ENCODE results near the gene ABCG1.

ABCG1 gene

DNA sequence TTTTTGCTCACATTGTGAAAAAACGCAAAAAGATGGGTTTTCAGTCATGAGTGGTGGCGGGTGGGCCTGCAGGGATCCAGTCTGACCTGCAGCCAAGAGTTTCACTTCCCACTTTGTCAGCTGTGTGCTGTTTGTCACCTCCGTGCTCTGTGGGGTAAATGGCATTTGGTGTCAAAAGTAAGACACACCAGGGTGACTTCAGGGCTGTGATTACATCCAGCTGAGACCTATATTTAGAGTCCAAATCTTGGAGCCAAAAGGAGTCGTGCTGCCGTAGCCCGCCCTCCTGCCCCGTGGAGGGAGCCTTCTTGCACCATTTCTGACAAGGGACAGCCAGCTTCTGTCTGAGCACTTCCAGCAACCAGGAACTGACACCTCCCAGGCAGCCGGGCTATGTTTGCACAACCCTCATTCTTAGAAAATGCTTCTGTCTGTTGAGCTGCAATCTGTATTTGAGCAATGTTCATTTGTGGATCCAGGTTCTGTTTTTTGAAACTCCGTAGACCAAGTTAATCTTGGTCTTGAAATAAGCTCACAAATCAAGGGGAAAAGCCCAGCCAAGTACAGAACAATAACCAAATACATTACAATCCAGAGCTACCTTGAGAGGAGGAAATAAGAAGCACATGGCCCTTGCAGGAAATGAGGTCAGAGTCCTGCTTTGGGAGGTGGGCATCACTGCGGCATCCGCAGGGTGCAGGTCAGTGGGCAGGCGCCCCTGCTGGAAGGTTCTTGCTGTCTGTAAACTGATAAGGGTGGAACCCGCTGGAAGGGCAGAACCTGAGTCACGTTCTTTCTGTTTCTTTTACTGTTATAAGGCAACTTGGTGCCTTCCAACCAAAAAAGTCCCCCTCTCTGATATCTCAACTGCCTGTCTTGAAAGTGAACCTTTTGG, 14.4 kb downstream of the ABCG1 start:
- no peak for DNase-seq

DNA sequence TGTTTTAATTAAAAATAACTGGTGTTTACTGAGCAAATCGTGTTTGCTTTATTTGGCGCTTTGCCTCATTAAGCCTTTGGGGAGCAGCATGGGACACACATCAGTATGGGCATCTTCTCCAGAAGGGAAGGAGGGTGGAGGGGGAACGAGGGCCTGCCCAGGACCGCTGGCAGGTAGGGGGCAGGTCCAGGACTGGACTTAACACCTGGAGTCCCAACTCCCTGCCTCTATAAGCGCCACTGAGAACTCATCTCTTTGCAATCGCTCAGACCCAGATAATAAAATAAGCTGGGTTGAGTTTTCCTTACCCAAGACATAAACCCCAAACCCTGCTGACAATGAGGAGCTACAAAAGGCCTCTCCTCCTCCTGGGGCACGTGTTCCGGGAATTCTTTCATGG, 15.1 kb downstream of the ABCG1 start:
- DNase-seq, result no peak

DNA sequence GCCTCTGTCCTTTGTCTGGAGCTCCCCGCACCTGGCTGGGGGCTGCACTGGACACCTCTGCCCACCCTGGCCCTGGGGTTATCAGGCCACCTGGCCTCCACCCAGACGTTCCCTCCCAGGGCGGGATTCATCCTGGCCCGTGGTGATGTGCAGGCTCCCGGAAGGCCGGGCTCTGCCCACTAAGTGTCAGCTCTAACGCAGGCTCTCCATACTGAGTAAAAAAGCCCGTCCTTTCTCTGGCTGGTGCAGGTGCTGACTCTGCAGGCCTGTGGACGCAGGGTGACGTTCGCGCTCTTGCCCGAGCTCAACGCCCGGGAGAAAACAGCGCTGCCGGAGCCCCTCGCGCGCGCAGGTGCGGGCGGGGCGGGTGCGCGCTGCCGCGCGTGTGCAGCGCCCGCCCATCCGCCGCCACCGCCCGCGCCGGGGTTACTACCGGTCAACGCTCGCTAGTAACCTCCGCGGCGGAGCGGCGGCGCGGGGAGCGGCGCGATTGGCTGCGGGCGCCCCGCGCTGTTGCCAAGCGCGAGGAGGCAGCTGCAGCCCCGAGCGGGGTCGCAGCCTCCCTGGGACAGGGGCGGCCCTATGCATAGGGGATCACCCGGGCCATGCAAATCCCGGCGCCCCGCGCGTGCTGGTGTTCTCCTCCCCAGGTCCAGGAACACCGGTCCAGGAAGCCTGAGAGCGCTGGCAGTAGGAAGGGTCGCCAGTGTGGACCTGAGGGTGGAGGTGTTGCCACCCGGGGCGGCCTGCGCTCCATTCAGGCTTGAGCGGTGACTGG, 15.7 kb downstream of the ABCG1 start:
- no peak for DNase-seq

DNA sequence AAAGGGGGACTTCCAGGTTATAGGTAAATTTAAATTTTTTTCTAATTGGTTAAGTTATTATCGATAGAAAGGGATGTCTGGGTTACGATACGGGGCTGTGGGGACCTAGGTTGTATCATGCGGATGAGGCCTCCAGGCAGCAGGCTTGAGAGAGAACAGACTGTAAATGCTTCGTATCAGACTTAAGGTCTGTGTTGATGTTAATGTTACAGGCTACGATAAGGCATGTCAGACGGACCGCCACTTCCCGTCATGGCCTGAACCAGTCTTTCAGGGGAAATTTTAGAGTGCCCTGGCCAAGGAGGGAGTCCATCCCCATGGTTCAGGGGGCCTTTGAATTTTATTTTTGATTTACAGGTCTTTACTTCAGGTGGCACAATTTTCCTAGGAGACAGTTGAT, 16.7 kb downstream of the ABCG1 start:
- no peak for DNase-seq

DNA sequence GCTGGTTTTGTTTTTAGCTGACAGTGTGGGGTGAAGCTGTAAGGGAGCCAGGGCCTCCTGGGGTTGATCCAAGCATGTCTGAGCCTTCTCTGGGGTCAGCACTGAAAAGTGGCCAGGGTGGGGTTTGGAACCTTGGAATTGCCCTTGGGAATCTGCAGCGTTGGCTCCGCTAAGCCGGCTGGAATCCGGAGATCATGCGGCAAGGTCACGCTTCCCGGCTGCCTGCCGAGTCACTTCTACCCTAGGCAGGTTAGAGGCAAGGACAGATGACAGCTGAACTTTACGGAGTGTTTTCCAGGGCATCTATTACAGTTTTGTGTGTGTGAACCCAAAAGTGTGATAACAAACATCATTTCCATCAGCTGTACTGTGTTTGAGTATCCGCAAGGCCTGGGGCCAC, 17.1 kb downstream of the ABCG1 start:
- DNase-seq, result no peak

DNA sequence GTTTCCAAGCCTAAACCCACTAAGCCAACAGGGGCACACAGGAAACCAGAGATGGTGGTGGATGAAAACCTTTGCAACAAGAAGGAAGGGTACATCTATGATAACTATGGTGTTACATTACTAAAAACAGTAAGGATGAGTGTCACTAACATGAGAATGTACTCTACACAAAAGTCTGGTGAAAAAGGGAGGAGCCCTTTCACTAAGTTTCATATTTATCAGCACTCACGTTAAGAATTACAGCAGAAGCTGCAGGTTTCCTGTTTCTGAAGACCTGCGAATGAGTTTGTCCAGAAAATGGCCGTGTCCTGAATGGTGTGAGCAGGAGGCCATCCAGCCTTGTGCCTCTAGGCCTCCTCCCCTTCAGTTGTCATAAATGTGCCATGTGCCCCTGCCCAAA, 17.8 kb downstream of the ABCG1 start:
- no peak for DNase-seq

DNA sequence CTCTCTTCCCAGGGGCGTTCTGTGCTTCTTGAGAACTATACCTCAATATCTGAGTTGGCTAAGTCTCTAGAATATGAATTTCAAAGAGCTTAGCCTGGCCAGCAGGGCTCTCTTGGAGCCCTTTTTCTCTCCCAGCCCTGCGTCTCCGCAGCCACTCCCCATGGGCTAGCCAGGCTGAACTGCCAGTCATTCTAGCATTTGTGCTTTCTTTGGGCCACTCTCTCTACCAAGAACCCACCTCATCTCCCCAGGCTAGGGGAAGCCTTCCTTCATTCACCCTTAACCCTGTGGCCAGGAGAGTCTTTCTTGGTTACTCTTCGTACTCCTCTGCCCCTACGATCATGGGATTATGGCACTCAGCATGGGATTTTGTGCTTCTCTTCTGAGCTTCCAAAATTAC, 18.2 kb downstream of the ABCG1 start:
- no peak for DNase-seq

DNA sequence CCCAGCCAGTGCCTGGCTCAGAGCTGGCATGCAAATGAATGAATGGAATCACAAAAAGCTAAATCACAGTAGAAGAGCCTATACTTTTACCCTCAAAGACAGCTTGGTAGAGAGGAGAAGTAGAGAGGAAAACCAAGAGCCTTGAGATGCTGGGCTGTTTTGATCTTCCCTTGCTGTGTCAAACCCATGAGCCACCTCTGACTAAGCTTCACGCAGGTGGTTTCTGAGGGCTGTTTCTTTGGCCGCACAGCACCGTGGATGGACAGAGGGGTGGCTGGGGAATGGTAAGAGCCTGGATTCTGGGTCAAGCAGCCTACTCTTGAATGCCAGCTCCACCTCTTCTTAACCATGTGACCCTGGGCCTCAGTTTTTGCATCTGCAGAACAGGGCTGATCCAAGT, 18.6 kb downstream of the ABCG1 start:
- no peak for DNase-seq

DNA sequence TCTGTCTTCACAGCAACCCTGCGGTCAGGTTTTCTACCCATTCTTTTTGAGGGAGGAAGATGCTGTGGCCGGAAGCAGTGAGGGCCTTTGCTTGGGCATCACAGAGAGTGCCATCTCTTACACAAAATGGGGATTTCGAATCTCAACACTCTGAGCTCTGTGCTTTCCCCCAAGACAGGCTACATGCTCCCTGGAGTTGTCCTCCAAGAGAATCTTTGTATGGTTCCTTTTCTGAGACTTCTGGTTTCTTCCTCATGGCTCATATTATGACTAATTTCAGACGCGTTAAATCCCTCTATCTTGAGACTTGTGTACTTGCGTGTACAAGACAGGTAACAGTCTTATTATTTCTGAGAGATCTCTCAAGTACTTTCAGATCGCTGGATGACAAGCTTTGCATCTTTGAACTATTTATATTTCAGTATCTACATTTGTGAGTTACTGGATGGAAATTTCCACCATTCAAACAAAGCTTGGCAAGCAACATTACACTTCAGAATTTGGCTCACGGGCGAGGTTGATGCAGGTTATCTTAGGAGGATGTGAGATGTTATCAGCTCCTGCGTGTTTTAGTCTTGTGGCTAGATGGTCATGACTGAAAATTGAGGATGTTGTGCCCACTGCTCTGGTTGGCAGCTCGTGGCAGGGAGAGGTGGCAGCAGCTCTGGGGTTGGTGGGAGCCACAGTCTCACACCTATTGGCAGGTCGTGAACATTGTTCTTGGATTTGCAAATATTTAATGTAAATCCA, 19.4 kb downstream of the ABCG1 start:
- DNase-seq, result no peak

DNA sequence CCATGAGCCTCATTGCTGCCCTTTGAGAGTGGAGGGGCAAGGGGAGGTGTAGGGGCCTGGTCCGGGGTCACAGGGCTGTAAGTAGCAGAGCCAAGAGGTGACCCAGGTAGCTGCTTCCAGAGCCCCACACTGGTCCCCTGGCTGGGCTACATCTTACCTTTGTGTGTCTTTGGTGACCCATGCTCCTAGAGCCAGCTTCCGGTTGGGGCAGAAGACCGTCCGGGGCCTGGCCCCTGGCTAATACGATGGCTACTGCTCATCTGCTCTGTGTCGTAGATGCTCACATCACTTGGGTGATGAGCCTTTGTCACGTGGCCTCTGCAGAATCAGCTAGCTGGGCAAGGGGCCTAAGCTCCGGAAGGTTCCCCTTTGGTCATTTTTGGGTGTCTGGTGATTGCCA, 20.6 kb downstream of the ABCG1 start:
- DNase-seq, result no peak

DNA sequence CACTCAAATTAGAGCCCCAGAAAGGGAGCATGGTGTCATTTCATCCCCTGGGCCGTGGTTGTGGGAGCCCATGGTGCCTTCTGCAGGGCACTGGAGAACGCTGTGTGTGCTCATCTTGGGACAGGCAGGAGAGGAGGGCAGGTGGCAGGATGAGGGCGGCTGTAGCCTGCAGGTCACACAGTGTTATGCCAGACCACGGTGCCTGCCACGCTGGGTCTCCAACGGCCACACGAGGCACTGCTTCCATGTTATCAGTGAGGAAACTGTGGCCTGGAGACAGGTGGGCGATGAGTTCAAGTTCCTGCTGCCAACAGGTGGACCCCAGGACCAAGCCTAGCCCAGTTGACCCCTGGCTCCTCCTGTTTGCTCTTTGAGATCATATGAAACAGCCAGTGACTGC, 21.0 kb downstream of the ABCG1 start:
- DNase-seq, result no peak

DNA sequence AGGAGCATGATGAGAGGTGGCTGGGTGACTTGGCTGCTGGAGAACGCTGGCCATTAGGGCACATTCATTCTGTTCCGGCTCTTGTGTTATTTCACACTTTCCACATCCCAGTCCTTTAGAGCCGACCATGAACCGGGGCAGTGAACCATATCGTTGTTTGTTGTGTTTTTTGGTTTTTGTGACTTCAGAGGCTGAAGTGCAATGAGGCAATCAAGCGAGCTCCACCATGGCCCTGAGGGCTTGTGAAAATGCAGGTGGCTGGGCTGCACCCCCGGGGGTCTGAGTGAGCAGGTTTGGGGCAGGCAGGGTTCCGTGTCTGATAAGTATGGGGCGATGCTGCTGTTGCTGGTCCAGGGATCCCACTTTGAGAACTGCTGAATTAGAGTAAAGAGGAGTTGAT, 23.7 kb downstream of the ABCG1 start:
- DNase-seq, result no peak

DNA sequence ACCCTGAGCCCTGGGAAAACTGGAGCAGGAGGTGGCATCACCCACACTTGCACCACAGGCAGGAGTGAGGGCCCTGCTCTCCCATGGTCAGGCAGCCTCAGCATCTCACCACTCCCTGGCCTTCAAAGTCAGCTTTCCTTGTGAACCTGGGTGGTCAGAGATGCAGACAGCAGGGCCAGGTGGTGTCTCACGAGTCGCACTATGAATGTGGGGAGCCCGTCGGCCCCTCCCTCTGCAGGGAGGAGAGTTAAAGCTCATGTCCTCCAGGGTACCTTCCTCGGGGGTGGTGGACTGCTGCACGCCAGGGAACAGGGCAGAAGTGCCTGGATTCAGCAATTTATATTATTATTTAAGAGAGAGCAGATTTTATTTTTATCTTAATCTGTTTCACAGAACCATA, 24.1 kb downstream of the ABCG1 start:
- DNase-seq, result no peak

DNA sequence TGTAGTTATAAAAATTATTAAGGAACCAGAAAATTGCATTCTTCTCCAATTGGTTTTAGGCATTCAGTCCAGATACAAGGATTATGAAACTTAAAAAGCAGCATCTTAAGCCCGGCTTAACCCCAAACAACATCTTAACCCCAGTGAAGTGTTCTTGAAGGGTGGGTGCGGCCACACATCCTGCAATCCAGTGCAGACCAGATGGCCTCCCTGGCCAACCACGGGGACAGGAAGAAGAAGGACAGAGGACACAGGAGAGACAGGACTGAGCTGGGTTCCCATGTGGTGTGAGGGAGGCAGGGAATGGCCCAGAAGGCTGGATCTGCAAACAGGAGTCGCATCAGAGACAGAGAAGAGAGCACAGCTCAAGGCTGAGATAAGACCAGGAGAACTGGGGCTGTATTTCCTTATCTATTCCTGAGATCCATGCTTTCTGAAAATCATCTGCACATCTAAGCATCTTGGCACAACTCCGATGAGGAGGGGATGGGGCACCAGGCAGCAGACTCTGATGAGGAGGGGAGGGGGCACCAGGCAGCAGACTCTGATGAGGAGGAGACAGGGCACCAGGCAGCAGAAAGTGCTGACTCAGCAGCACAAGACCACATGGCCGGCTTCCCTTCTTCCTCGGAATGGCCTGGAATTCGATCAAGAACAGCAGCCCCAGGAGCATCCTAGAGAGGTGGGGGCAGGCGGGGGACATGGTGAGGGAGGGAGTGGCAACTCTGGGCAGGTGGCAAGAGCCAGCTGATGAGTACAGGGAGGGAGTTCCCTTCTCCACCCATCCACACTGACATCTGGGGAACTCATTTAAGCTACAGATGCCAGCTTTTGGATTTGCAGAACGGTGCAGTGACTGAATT, 26.6 kb downstream of the ABCG1 start:
- DNase-seq, result no peak

DNA sequence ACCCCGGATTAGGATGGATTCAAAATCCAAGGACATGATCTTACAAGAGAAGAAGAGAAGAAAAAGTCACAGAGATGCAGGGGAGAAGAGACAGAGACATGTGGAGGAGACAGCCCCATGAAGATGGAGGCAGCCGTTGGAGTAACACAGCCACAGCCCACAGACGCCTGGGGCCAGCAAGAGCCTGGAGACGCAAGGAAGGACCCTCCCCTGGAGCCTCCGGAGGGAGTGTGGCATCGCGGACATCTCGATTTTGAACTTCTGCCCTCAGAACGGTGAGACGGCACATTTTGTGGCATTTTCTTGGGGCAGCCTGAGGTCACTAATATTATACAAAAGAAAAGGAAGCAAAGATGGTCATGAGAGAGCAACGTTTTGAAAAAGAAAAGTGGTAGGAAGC, 28.8 kb downstream of the ABCG1 start:
- no peak for DNase-seq

DNA sequence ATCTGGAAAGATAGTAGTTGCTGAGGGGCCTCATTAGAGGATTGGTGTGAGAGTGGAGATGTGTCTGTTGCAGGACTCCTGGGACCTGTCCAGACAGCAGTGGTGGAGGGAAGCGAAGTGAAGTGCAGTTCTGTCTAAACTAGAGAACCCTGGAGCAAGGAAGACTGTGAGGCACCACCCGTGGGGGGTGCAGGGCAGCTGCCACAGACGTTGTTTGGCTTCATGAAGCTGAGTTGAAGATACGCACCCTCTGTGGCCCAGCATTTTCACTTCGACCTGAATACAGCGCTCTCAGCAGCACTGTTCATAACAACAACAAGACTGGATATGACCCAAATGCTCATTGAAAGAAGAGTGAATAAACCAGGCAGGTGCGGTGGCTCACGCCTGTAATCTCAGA, 29.3 kb downstream of the ABCG1 start:
- DNase-seq, result no peak

DNA sequence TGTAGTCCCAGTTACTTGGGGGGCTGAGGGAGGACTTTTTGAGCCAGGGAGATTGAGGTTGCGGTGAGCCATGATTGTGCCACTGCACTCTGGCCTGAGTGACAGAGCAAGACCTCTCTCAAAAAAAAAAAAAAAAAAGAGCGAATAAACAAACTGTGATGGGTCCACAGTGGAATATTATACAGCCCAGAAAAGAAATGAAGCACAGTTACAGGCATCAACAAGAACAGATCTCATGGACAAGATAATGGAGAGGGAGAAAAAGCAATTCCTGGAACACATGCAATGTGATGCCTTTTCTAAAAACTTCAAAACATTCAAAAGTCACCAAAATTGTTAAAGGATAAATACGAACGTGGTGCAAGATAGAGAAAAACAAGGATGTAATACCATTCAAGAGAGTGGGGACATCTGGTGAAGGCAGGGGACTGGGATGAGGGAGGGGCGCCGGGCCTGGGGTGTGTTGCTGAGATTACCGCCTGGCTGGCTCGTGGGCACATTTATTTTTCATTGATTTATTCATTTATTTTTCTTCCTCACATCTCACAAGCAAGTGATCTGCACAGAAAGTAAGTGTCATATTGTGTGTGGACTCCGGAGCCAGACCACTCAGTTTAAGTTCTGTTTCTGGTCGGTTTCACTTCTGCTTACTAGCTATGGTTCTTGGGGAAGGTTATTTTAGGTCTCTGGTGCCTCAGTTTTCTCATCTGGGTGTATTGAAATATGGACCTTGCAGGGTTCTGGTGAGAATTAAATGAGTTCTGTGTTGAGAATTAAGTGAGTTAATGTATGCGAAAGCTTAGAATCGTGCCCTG, 30.1 kb downstream of the ABCG1 start:
- no peak for DNase-seq

DNA sequence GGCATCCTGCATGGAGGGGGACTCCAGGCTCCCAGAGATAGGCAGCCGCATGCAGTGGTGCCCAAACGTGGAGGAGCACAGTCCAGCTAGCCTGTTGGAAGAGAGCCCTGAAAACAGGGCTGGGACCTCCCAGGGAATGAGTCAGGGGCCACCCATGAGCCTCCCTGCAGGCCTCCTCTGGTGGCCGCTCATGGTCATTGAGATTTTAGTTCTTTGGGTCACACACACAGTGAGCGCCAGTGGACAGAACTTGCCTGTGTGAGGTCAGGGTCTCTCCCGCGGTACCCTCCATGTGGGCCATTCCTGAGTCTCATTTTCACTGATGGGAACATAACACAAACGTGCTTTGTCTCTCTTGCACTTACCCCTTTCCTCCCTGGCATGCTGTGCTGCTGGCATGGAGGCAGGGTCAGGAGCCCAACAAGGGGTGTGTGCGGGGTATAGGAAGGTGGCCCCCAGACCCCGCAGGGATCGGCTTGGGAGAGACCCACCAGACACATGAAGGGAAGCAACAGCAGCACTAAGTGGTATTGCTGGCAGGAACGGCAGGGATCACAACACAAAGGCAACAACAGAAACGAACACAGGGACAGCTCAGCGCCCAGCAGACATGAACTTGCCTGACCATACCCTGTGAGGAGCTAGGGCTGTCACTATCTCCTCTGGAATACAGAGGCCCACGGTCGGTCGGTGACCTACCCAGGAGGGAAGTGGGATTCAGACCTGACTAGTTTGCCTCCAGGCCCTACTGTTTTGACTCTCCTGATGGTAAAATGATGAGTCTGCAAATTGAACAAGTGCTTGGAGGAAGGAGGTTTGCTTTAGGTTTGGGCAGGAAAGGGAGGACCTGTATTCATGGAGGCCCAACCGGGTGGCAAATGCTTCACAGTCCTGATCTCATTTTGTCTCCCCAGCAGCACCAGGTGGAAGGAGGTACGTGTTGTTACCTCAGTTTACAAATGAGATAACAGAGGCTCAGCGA, 31.8 kb downstream of the ABCG1 start:
- DNase-seq, result no peak

DNA sequence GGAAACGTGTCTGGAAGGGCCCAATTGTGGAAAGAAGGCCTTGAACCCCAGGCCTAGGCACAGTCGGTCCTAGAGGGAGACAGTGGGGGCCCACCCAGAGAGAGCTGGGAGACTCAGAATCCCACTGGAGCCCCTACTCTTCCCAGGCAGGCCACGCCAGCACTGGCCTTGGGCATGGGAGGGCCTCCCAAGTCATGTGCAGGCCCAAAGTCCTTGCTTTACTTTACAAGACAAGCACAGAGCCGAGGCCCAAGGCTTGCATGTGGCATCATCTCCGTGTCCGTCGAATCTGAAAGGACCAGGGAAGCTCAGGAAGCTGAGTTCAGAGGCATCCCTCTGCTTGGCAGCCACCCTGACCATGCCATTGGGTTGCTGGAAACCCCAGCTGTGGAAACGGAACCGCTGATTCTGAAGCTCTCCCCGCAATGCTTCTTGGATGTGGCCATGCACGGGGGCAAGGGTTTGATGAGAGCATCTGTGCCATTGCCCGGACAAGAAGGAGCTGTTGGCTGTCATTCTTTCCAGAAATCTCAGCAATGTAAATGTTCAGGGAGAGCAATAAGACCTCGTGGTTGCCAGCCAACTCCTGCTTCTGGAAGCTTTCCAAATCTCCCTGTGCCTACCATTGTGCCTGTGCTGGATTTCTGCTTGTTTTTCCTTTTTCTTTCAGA, 32.8 kb downstream of the ABCG1 start:
- no peak for DNase-seq

DNA sequence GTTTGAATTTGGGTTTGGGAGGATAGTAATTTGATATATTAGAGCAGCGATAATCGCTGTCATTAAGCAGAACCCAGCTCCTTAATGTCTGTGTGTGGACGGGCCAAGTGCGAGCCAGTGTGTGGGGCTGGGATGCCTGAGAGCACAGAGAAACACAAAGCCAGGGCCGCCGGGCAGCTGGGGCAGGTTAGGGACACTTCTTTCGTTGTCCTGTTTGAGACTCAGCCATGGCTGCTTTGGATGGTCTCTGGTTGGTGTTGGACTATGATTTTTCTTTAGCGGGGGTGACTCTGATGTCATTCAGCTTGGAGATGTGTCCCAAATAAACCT, 33.4 kb downstream of the ABCG1 start:
- no peak for DNase-seq
